Thyroid gland (tissue), 4 donors: ENCODE data around the gene NELFA. TPM values are rescaled to one million over a fixed set of nuclear protein-coding genes. Genes with fewer than 3 reads are reported as not detected.

Experiments used
- DNase-seq, 2 donors: peaks; one replicate each; pipeline ENCODE4 v3.0.0-alpha.2; 2019
- H3K27ac ChIP-seq, 3 donors: fragments of 200-600 bp; sonication (generic); 1 replicate in 2 of 3; 2 replicates in 1 of 3; pipeline ENCODE4 v1.5.1; 2016 to 2019; ENCODE audit warnings: mild to moderate bottlenecking in 1 of 3, moderate library complexity in 1 of 3
- H3K27me3 ChIP-seq: fragments of 200-600 bp; sonication (generic); one replicate; pipeline ENCODE4 v1.5.1; 2019
- H3K36me3 ChIP-seq, 2 donors: fragments of 200-600 bp; sonication (generic); one replicate each; pipeline ENCODE4 v1.5.1; 2016 to 2019
- H3K4me1 ChIP-seq, 2 donors: fragments of 200-600 bp; sonication (generic); one replicate each; pipeline ENCODE4 v1.5.1; 2017 to 2019
- H3K4me3 ChIP-seq, 3 donors: fragments of 200-600 bp; sonication (generic); replicated peaks in 1 of 3; 1 replicate in 2 of 3; 2 replicates in 1 of 3; pipeline ENCODE4 v1.5.1; 2016; ENCODE audit warnings: mild to moderate bottlenecking in 1 of 3
- H3K9me3 ChIP-seq: fragments of 200-600 bp; sonication (generic); one replicate; pipeline ENCODE4 v1.5.1; 2017
- POLR2A ChIP-seq, 2 donors: fragments of 450-650 bp; IDR thresholded peaks; one replicate each; pipeline ENCODE4 v1.6.1; 2017; ENCODE audit warnings: antibody characterized with exemption in 2 of 2, mild to moderate bottlenecking in 2 of 2, moderate library complexity in 1 of 2
- WGBS, 2 donors: methylation state at CpG; one replicate each; pipeline ENCODE4 v1.1.5; 2017; 5-methylcytosine and 5-hydroxymethylcytosine counted together
- intact Hi-C: fragments of 100-400 bp; cut with DNase I; formaldehyde crosslinking; loops from one replicate; pipeline ENCODE4 v1.15.1; 2023
- total RNA-seq, 4 donors: library from RNA; depleted of rRNA; stranded (reverse); fragments of >200 nt; gene quantifications; one replicate each; pipeline ENCODE4 v1.2.3, GENCODE V29; 2016
- TF ChIP-seq, protein P1 (sequence below), 6 experiments: fragments of 200-600 bp in 3 of 6; fragments of 450-650 bp in 3 of 6; sonication (generic) in 3 of 6; IDR thresholded peaks; one replicate each; pipeline ENCODE4 v1.5.1; 2016 to 2019; ENCODE audit warnings: antibody characterized with exemption in 6 of 6, mild to moderate bottlenecking in 2 of 6, inconsistent platforms in 1 of 6, moderate library complexity in 1 of 6

The NELFA gene
- total RNA-seq, 4 donors from 2014 or later: 23.2 to 39.3 (median 28.7) TPM

GRCh38 chr4:1989533-1990347 lies 19.0 kb downstream of the NELFA start:
- TF ChIP-seq, protein P1, sequence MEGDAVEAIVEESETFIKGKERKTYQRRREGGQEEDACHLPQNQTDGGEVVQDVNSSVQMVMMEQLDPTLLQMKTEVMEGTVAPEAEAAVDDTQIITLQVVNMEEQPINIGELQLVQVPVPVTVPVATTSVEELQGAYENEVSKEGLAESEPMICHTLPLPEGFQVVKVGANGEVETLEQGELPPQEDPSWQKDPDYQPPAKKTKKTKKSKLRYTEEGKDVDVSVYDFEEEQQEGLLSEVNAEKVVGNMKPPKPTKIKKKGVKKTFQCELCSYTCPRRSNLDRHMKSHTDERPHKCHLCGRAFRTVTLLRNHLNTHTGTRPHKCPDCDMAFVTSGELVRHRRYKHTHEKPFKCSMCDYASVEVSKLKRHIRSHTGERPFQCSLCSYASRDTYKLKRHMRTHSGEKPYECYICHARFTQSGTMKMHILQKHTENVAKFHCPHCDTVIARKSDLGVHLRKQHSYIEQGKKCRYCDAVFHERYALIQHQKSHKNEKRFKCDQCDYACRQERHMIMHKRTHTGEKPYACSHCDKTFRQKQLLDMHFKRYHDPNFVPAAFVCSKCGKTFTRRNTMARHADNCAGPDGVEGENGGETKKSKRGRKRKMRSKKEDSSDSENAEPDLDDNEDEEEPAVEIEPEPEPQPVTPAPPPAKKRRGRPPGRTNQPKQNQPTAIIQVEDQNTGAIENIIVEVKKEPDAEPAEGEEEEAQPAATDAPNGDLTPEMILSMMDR (IDR thresholded peaks at IDR 0.05): no peak
- no peak for TF ChIP-seq POLR2A (IDR thresholded peaks at IDR 0.05)
- H3K4me1 ChIP-seq: no peaks in the 10 kb centered on the region
- H3K9me3 ChIP-seq: no peaks in the 10 kb centered on the region
- no peak overlapping the region for H3K27ac ChIP-seq
- peaks cover 50 to 56% of the 10 kb centered on the region in 2 donors for H3K36me3 ChIP-seq
- H3K27me3 ChIP-seq: no peaks in the 10 kb centered on the region
- H3K4me3 ChIP-seq: no peak overlapping the region
- DNase-seq: no peak
- intact Hi-C loops: no loop called here
- 83 to 94% methylated on average over 30 to 32 of the region's 33 CpGs for WGBS, 2 donors

GRCh38 chr4:1988327-1988724 lies 20.4 kb downstream of the NELFA start:
- no peaks in the 10 kb centered on the region for H3K4me1 ChIP-seq
- no peak overlapping the region for H3K4me3 ChIP-seq
- WGBS, 2 donors: 85 to 87% methylated on average over 12 of the region's 12 CpGs
- TF ChIP-seq, protein P1 (IDR thresholded peaks at IDR 0.05): no peak
- no peak for TF ChIP-seq POLR2A (IDR thresholded peaks at IDR 0.05)
- H3K9me3 ChIP-seq: no peaks in the 10 kb centered on the region
- intact Hi-C loops: no loop called here
- peaks cover 64 to 70% of the 10 kb centered on the region in 2 donors for H3K36me3 ChIP-seq
- DNase-seq: no peak
- no peaks in the 10 kb centered on the region for H3K27me3 ChIP-seq
- no peak overlapping the region for H3K27ac ChIP-seq

GRCh38 chr4:1987721-1988326 lies 20.9 kb downstream of the NELFA start:
- H3K4me3 ChIP-seq: no peak overlapping the region
- no peak for DNase-seq
- no peaks in the 10 kb centered on the region for H3K4me1 ChIP-seq
- 81 to 86% methylated on average over 14 to 26 of the region's 26 CpGs for whole genome bisulfite sequencing, 2 donors
- no peak for TF ChIP-seq POLR2A (IDR thresholded peaks at IDR 0.05)
- TF ChIP-seq, protein P1 (IDR thresholded peaks at IDR 0.05): no peak
- no peak overlapping the region for H3K27ac ChIP-seq
- H3K9me3 ChIP-seq: no peaks in the 10 kb centered on the region
- H3K27me3 ChIP-seq: no peaks in the 10 kb centered on the region
- intact Hi-C loops: no loop called here
- peaks cover 69 to 76% of the 10 kb centered on the region in 2 donors for H3K36me3 ChIP-seq

DNA sequence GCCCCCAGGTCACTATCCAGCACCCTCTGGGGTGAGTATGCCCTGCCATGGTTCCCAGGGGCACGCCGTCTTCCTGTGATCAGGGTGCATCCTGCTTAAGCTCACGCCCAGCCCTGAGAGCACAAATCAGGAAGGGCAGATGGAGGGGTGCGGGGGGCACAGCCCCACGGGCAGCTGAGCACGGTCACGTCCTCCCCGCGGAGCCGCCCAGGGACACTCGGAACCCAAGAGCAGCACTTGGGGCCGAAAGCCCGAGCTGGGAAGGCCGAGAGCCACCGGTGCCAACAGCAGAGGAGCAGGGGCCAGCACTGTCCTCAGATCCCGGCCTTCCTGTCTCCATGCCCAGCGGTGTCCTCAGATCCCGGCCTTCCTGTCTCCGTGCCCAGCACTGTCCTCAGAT lies 21.5 kb downstream of the NELFA start:
- no peaks in the 10 kb centered on the region for H3K27me3 ChIP-seq
- intact Hi-C loops: no loop called here
- WGBS, 2 donors: 97 to 100% methylated on average over 2 to 10 of the region's 19 CpGs
- H3K36me3 ChIP-seq: peaks cover 75 to 81% of the 10 kb centered on the region in 2 donors
- no peak overlapping the region for H3K4me3 ChIP-seq
- TF ChIP-seq POLR2A (IDR thresholded peaks at IDR 0.05): no peak
- TF ChIP-seq, protein P1 (IDR thresholded peaks at IDR 0.05): no peak
- no peak for DNase-seq
- H3K9me3 ChIP-seq: no peaks in the 10 kb centered on the region
- no peak overlapping the region for H3K27ac ChIP-seq
- H3K4me1 ChIP-seq: no peaks in the 10 kb centered on the region
